ENCODE measurements around the gene DHRS3. TPM values are rescaled to one million over a fixed set of nuclear protein-coding genes. Genes with fewer than 3 reads are reported as not detected.

Gene DHRS3
- total RNA-seq, 1 experiment from 2014 or later = 59.4 TPM

DNA sequence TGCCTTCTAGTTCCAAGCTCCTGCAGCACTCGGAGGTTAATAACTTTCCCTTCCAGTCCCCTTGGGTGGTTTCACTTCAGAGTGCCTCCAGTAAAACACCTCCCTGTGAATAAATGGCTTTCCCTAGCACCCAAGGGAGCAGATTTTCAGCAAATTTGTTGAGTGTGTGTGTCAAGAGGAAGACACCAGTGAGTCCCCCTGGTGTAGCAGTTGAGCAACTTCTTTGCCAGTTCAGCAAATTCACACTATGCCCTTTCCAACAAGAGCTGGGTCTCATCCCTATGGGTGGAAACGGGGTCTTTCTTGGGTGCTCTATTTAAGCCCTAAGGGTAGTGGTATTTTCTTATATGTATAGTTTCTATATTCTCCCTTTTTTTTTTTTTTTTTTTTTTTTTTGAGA lies 25.1 kb upstream of the DHRS3 start:
- no peaks in the 10 kb centered on the region for H3K4me1 Mint-ChIP-seq (ENCODE audit: low read depth, unreplicated experiment)
- H3K4me1 ChIP-seq = no peaks in the 10 kb centered on the region
- no peak for DNase-seq
- H3K27me3 Mint-ChIP-seq (ENCODE audit: insufficient read depth, unreplicated experiment) = no peaks in the 10 kb centered on the region
- H3K4me3 Mint-ChIP-seq (ENCODE audit: unreplicated experiment) = no peak overlapping the region
- BruUV-seq (replicated peaks) = no TSS peak
- peaks cover 15% of the 10 kb centered on the region for H3K9me3 ChIP-seq
- intact Hi-C loops (cut with micrococcal nuclease; ENCODE audit: unreplicated experiment) = no loop called here
- TF ChIP-seq, protein P1, sequence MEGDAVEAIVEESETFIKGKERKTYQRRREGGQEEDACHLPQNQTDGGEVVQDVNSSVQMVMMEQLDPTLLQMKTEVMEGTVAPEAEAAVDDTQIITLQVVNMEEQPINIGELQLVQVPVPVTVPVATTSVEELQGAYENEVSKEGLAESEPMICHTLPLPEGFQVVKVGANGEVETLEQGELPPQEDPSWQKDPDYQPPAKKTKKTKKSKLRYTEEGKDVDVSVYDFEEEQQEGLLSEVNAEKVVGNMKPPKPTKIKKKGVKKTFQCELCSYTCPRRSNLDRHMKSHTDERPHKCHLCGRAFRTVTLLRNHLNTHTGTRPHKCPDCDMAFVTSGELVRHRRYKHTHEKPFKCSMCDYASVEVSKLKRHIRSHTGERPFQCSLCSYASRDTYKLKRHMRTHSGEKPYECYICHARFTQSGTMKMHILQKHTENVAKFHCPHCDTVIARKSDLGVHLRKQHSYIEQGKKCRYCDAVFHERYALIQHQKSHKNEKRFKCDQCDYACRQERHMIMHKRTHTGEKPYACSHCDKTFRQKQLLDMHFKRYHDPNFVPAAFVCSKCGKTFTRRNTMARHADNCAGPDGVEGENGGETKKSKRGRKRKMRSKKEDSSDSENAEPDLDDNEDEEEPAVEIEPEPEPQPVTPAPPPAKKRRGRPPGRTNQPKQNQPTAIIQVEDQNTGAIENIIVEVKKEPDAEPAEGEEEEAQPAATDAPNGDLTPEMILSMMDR (IDR thresholded peaks at IDR 0.05; ENCODE audit: insufficient read depth in 1 of 2, low read depth in 1 of 2, low read length in 1 of 2, severe bottlenecking in 1 of 2, unreplicated experiment in 1 of 2) = no peak
- no peak overlapping the region for H3K4me3 ChIP-seq (ENCODE audit: low read depth, low read length)
- POLR2A ChIA-PET = no interaction called here
- no peaks in the 10 kb centered on the region for H3K36me3 Mint-ChIP-seq (ENCODE audit: insufficient read depth, unreplicated experiment)
- no peak overlapping the region for H3K27ac Mint-ChIP-seq (ENCODE audit: unreplicated experiment)
- CTCF ChIA-PET = no interaction called here
- peaks cover 41% of the 10 kb centered on the region for H3K9me3 Mint-ChIP-seq (ENCODE audit: unreplicated experiment)
- H3K36me3 ChIP-seq (ENCODE audit: control insufficient read depth, insufficient read depth, low read length) = no peaks in the 10 kb centered on the region; the same call in 1 of the 2 replicates
- no peaks in the 10 kb centered on the region for H3K27me3 ChIP-seq (replicated peaks; ENCODE audit: control insufficient read depth, insufficient read depth, low read length)

DNA sequence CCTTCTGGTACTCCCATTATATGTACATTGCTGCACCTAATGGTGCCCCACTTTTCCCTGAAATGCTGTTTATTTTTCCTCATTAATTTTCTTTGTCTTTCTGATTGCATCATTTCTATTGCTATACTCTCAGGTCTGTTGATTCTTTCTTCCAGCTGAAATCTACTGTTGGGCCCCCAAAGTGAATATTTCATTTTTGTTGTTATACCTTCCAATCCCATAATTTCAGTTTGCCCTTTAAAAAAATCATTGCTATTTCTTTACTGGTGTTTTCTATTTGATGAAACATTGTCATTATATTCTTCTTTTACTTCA lies 22.9 kb upstream of the DHRS3 start:
- Histone ChIP-seq H3K27me3 (replicated peaks; ENCODE audit: control insufficient read depth, insufficient read depth, low read length) (no peaks in the 10 kb centered on the region), H3K9me3 (peaks cover 15% of the 10 kb centered on the region), H3K4me3 (ENCODE audit: low read depth, low read length) (no peak overlapping the region), H3K36me3 (ENCODE audit: control insufficient read depth, insufficient read depth, low read length) (no peaks in the 10 kb centered on the region; the same call in 1 of the 2 replicates), H3K4me1 (peaks cover 8% of the 10 kb centered on the region)
- intact Hi-C loops (cut with micrococcal nuclease; ENCODE audit: unreplicated experiment) = no loop called here
- H3K4me3 Mint-ChIP-seq (ENCODE audit: unreplicated experiment) = no peak overlapping the region
- no peaks in the 10 kb centered on the region for H3K36me3 Mint-ChIP-seq (ENCODE audit: insufficient read depth, unreplicated experiment)
- TF ChIP-seq, protein P1 (IDR thresholded peaks at IDR 0.05; ENCODE audit: insufficient read depth in 1 of 2, low read depth in 1 of 2, low read length in 1 of 2, severe bottlenecking in 1 of 2, unreplicated experiment in 1 of 2) = no peak
- POLR2A ChIA-PET = no interaction called here
- H3K27me3 Mint-ChIP-seq (ENCODE audit: insufficient read depth, unreplicated experiment) = no peaks in the 10 kb centered on the region
- no peak overlapping the region for H3K27ac Mint-ChIP-seq (ENCODE audit: unreplicated experiment)
- peaks cover 37% of the 10 kb centered on the region for H3K9me3 Mint-ChIP-seq (ENCODE audit: unreplicated experiment)
- no TSS peak for BruUV-seq (replicated peaks)
- H3K4me1 Mint-ChIP-seq (ENCODE audit: low read depth, unreplicated experiment) = no peaks in the 10 kb centered on the region
- CTCF ChIA-PET = no interaction called here
- DNase-seq = no peak

DNA sequence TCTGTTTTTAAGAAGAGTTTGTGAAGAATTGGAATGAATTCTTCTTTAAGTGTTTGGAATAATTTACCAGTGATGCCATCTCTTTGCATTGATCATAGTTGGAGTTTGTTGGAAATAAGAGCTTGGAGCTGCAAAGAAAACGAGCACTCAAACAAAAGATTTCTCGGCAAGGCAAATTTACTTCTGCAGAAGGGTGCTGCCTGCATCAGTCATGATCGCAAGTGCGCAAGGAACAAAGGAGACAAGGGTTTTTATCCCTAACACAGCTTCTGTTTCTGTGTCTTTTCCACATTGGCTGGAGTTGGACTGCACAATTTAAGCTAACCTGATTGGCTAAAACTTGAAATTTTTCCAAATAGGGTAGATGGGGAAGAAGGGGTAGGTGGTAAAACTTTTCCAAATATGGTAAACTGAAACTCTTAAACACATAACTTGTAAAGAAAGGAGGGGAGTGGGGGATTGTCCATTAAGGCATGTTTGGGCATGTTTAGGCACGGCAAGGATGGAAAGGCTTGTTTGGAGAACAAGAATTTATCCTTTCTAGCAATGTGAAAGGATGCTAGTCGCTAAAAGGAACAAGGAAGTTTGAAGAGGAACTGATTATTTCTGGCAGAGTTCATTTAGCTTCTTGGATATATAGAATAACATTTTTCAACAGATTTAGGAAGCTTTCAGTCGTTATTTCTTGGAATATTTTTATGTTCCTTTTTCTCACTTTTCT lies 22.4 kb upstream of the DHRS3 start:
- no peaks in the 10 kb centered on the region for H3K4me1 Mint-ChIP-seq (ENCODE audit: low read depth, unreplicated experiment)
- Histone ChIP-seq H3K27me3 (replicated peaks; ENCODE audit: control insufficient read depth, insufficient read depth, low read length) (no peaks in the 10 kb centered on the region), H3K36me3 (ENCODE audit: control insufficient read depth, insufficient read depth, low read length) (no peaks in the 10 kb centered on the region; the same call in 1 of the 2 replicates), H3K4me1 (peaks cover 8% of the 10 kb centered on the region), H3K9me3 (peaks cover 15% of the 10 kb centered on the region), H3K4me3 (ENCODE audit: low read depth, low read length) (no peak overlapping the region)
- DNase-seq = no peak
- H3K9me3 Mint-ChIP-seq (ENCODE audit: unreplicated experiment) = peaks cover 35% of the 10 kb centered on the region
- TF ChIP-seq, protein P1 (IDR thresholded peaks at IDR 0.05; ENCODE audit: insufficient read depth in 1 of 2, low read depth in 1 of 2, low read length in 1 of 2, severe bottlenecking in 1 of 2, unreplicated experiment in 1 of 2) = no peak
- intact Hi-C loops (cut with micrococcal nuclease; ENCODE audit: unreplicated experiment) = no loop called here
- no TSS peak for BruUV-seq (replicated peaks)
- H3K4me3 Mint-ChIP-seq (ENCODE audit: unreplicated experiment) = no peak overlapping the region
- H3K27ac Mint-ChIP-seq (ENCODE audit: unreplicated experiment) = no peak overlapping the region
- no peaks in the 10 kb centered on the region for H3K36me3 Mint-ChIP-seq (ENCODE audit: insufficient read depth, unreplicated experiment)
- ChIA-PET CTCF (no interaction called here), POLR2A (no interaction called here)
- no peaks in the 10 kb centered on the region for H3K27me3 Mint-ChIP-seq (ENCODE audit: insufficient read depth, unreplicated experiment)

Measured in Caco-2 (cell line).